Right cardiac atrium (tissue), 5 donors: ENCODE data around the gene PRKACA. TPM values are rescaled to one million over a fixed set of nuclear protein-coding genes. Genes with fewer than 3 reads are reported as not detected.

Experiments used
- polyA plus RNA-seq: library from polyadenylated mRNA; stranded (reverse); fragments of 200-250 nt; gene quantifications from one replicate; pipeline ENCODE4 v1.2.3, GENCODE V29; 2013
- total RNA-seq, 4 donors: library from RNA; stranded (reverse); fragmentation: NEBNext Ultra II Directional; extraction: Animal tissue kit (Norgen Biotek cat#: 25700); gene quantifications; one replicate each; pipeline ENCODE4 v1.2.1, GENCODE V29; 2021
- donor health status: healthy with polysubstance abuse.
- donor health status: DM: no; HTN: yes; CAD: no.
- donor health status: DM: no; HTN: no; CAD: no.
- donor health status: DM: no; HTN: yes; CAD: no; lungs with severe emphysema.
- donor health status: DM: yes; HTN: yes; CAD: no.

PRKACA gene
- total and polyA plus RNA-seq, 5 donors, result 256 to 412 (median 356) TPM

Other genes starting within 250 kb of the PRKACA start
- 1 to 10 TPM in 2 of 4 donors, under 1 TPM in 1, not detected in 1; 0.86 to 2.1 (median 1.4) TPM for gene NANOS3, start 240.6 kb downstream of the PRKACA start, total RNA-seq
- gene NANOS3, start 240.6 kb downstream of the PRKACA start, polyA plus RNA-seq, result 1.7 TPM
- gene BRME1, start 211.6 kb downstream of the PRKACA start, total RNA-seq, result 1 to 10 TPM in 1 of 4 donors, under 1 TPM in 3; 0.40 to 1.2 (median 0.80) TPM
- 0.48 TPM for gene BRME1, start 211.6 kb downstream of the PRKACA start, polyA plus RNA-seq
- gene CC2D1A, start 211.6 kb downstream of the PRKACA start, total RNA-seq, result 10 to 100 TPM; 21.6 to 26.2 (median 22.3) TPM
- 22.9 TPM for gene CC2D1A, start 211.6 kb downstream of the PRKACA start, polyA plus RNA-seq
- gene PODNL1, start 179.3 kb downstream of the PRKACA start, total RNA-seq, result 1 to 10 TPM; 1.4 to 3.2 (median 2.2) TPM
- 1.9 TPM for gene PODNL1, start 179.3 kb downstream of the PRKACA start, polyA plus RNA-seq
- gene DCAF15, start 165.3 kb downstream of the PRKACA start, total RNA-seq, result 10 to 100 TPM; 20.3 to 24.1 (median 21.1) TPM
- gene DCAF15, start 165.3 kb downstream of the PRKACA start, polyA plus RNA-seq, result 21.5 TPM
- 10 to 100 TPM; 10.9 to 15.6 (median 13.5) TPM for gene RFX1, start 111.4 kb downstream of the PRKACA start, total RNA-seq
- 7.0 TPM for gene RFX1, start 111.4 kb downstream of the PRKACA start, polyA plus RNA-seq
- not detected for gene RLN3, start 89.6 kb downstream of the PRKACA start, total RNA-seq
- gene RLN3, start 89.6 kb downstream of the PRKACA start, polyA plus RNA-seq, result not detected
- 1 to 10 TPM; 3.3 to 4.7 (median 3.7) TPM for gene IL27RA, start 86.0 kb downstream of the PRKACA start, total RNA-seq
- gene IL27RA, start 86.0 kb downstream of the PRKACA start, polyA plus RNA-seq, result 3.4 TPM
- gene PALM3, start 55.7 kb downstream of the PRKACA start, total RNA-seq, result under 1 TPM; 0.38 to 0.58 (median 0.48) TPM
- gene PALM3, start 55.7 kb downstream of the PRKACA start, polyA plus RNA-seq, result 0.45 TPM
- gene MISP3, start 45.0 kb downstream of the PRKACA start, total RNA-seq, result 10 to 100 TPM in 1 of 4 donors, 1 to 10 TPM in 3; 6.4 to 10.3 (median 9.2) TPM
- gene MISP3, start 45.0 kb downstream of the PRKACA start, polyA plus RNA-seq, result 11.1 TPM
- gene C19orf67, start 32.0 kb downstream of the PRKACA start, total RNA-seq, result not detected
- gene C19orf67, start 32.0 kb downstream of the PRKACA start, polyA plus RNA-seq, result not detected
- 10 to 100 TPM; 34.0 to 53.8 (median 42.5) TPM for gene SAMD1, start 27.0 kb downstream of the PRKACA start, total RNA-seq
- gene SAMD1, start 27.0 kb downstream of the PRKACA start, polyA plus RNA-seq, result 32.2 TPM
- gene ASF1B, start 18.8 kb upstream of the PRKACA start, total RNA-seq, result 1 to 10 TPM in 3 of 4 donors, under 1 TPM in 1; 0.56 to 1.4 (median 1.2) TPM
- gene ASF1B, start 18.8 kb upstream of the PRKACA start, polyA plus RNA-seq, result 0.29 TPM
- gene ADGRL1, start 88.4 kb upstream of the PRKACA start, total RNA-seq, result 10 to 100 TPM; 28.4 to 36.9 (median 34.0) TPM
- 20.1 TPM for gene ADGRL1, start 88.4 kb upstream of the PRKACA start, polyA plus RNA-seq